ENCODE data around the gene DARS2.

DNA sequence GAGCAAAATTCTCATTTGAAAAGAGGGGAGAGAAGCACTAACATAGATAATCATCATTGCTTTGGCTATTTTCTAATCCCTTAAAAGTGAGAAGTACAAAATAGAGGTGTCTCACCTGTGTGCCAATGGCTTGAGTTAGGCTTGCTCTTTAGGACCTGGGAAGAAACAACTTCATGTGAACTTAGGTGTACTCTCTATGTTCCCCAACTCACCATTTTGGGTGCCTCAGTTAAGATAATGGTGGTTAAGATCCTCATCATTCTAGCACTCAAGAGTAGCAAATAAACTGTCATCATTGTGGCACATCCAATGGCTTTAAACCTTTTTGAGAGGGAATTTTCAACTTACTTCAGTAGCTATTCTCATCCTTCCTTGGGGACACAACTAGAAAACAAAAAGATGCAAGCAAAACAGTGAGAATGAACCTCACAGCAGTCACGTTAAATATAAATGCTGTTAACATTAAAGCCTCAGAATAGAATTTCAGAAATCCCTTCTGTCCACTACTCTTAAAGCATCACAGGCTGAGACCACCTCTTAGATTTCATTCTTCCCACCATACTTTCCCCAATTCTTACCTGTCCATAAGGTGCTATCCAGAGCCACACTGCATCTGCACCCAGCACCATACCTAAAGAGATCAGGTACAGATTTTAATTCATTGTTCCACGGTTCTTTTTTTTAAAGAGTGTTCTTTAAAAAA, 42.1 kb downstream of the DARS2 start:
- TF ChIP-seq, protein P1, sequence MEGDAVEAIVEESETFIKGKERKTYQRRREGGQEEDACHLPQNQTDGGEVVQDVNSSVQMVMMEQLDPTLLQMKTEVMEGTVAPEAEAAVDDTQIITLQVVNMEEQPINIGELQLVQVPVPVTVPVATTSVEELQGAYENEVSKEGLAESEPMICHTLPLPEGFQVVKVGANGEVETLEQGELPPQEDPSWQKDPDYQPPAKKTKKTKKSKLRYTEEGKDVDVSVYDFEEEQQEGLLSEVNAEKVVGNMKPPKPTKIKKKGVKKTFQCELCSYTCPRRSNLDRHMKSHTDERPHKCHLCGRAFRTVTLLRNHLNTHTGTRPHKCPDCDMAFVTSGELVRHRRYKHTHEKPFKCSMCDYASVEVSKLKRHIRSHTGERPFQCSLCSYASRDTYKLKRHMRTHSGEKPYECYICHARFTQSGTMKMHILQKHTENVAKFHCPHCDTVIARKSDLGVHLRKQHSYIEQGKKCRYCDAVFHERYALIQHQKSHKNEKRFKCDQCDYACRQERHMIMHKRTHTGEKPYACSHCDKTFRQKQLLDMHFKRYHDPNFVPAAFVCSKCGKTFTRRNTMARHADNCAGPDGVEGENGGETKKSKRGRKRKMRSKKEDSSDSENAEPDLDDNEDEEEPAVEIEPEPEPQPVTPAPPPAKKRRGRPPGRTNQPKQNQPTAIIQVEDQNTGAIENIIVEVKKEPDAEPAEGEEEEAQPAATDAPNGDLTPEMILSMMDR (IDR thresholded peaks at IDR 0.05; ENCODE audit: low read length) = no peak
- TF ChIP-seq EZH2 (IDR thresholded peaks at IDR 0.05; ENCODE audit: borderline replicate concordance, low read length) = no peak

All from OCI-LY1 (cell line).